ENCODE data around the gene PNRC1. TPM values are rescaled to one million over a fixed set of nuclear protein-coding genes. Genes with fewer than 3 reads are reported as not detected.
A peak's percentile ranks its signal among the peaks of the same experiment; 100 is the strongest.

PNRC1 gene
- total RNA-seq, 1 experiment from 2014 or later = 9.3 TPM

DNA sequence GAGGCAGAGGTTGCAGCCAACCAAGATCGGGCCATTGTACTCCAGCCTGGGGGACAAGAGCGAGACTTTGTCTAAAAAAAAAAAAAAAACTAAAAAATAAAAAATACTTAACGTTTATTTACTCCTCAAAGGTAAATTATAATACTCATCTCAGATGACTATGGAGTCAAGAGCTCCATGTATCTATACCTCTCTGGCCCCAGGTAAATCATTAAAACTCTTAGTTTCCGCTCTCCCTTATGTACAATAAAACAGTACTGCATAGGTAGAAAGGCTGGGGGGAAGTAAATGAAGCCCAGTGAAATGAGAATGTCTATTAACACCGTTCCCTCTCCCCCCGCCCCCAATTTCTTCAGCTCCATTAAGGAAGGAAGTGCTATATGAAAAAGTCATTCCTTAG is 36.2 kb downstream of the PNRC1 start:
- Histone ChIP-seq H3K9ac (ENCODE audit: low read length) (no peak overlapping the region), H3F3A (ENCODE audit: low read length, unreplicated experiment) (no peaks in the 10 kb centered on the region), H3K9me2 (replicated peaks; ENCODE audit: low read length) (no peaks in the 10 kb centered on the region), H3K27ac (ENCODE audit: low read length) (no peak overlapping the region), H3K4me2 (ENCODE audit: low read length) (peak overlapping the region; percentile 89), H3K79me2 (ENCODE audit: low read length) (no peaks in the 10 kb centered on the region), H3K4me1 (ENCODE audit: insufficient read depth, low read length) (peaks cover 9% of the 10 kb centered on the region; the same call in 1 of the 2 replicates), H4K20me1 (ENCODE audit: low read length) (no peaks in the 10 kb centered on the region), H3K36me3 (ENCODE audit: low read depth, low read length) (no peaks in the 10 kb centered on the region), H3K4me3 (ENCODE audit: low read length) (peak overlapping the region; percentile 70), H3K27me3 (ENCODE audit: low read length) (no peaks in the 10 kb centered on the region), H3K9me3 (ENCODE audit: low read length) (no peaks in the 10 kb centered on the region), H2AFZ (ENCODE audit: low read length) (peak overlapping the region; percentile 84)
- BruUV-seq (replicated peaks) = no TSS peak
- ChIA-PET CTCF (no interaction called here), POLR2A (ENCODE audit: unreplicated experiment) (no interaction called here)
- TF ChIP-seq EZH2phosphoT487 (IDR thresholded peaks at IDR 0.05; ENCODE audit: borderline replicate concordance, low read length) (no peak), EZH2 (IDR thresholded peaks at IDR 0.05; ENCODE audit: low read length, unreplicated experiment) (no peak)
- TF ChIP-seq, protein P1, sequence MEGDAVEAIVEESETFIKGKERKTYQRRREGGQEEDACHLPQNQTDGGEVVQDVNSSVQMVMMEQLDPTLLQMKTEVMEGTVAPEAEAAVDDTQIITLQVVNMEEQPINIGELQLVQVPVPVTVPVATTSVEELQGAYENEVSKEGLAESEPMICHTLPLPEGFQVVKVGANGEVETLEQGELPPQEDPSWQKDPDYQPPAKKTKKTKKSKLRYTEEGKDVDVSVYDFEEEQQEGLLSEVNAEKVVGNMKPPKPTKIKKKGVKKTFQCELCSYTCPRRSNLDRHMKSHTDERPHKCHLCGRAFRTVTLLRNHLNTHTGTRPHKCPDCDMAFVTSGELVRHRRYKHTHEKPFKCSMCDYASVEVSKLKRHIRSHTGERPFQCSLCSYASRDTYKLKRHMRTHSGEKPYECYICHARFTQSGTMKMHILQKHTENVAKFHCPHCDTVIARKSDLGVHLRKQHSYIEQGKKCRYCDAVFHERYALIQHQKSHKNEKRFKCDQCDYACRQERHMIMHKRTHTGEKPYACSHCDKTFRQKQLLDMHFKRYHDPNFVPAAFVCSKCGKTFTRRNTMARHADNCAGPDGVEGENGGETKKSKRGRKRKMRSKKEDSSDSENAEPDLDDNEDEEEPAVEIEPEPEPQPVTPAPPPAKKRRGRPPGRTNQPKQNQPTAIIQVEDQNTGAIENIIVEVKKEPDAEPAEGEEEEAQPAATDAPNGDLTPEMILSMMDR (conservative IDR thresholded peaks at IDR 0.05; ENCODE audit: low read depth, low read length) = no peak
- DNase-seq = no peak
- intact Hi-C loops (cut with micrococcal nuclease) = no loop called here
- ATAC-seq = no peak

DNA sequence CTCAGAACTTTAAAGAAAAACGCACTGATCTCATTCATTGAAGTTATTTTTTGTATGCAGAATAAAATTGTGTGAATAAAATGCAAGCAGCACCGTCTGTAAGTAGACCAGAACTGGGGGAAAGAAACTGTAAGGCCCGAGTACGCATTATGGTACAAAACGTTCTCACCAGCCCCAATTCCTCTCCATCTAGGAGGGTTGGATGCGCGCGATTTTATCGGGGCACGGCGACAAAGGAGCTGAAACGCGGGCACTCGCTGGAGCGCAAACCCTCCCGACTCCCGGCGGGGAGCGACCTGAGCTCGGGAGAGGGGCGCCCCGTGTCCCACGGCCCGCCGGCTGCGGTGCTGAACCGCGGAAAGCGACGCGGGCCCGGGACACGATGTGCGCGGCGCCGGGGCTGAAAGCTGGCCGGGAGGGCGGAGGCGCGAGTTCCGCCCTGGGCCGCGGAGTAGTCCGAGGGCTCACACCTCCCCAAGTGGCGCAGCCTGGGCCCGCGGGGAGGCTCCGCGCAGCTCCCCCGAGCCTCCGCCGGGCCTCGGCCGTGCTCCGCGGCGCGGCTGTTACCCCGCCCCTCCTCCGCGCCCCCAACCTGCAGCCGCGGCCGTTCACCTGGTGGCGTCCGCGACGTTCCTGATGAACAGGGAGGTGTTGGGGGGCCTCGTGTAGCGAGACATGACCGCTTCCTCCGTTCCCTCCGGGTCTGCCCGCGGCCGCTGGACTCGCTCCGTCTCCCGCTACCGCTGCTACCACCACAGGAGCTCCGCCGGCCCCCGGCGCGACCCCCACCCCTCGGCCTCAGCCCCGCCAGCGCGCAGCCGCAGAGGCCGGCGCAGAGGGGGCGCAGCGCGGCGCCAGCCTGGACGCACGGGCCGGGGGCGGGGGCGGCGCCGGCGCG is 36.9 kb downstream of the PNRC1 start, which contains the start of gene SRSF12:
SRSF12 (minus strand) TSS at position 861 of the 898 bp plus-strand sequence; CDS start at position 677, 184 bp downstream.
- peak within 1 kb of the TSS; percentile 89 for H3K4me2 ChIP-seq (ENCODE audit: low read length)
- H3K9ac ChIP-seq (ENCODE audit: low read length) = no peak within 1 kb of the TSS
- no peaks in the 10 kb centered on the region for H3K27me3 ChIP-seq (ENCODE audit: low read length)
- H3K36me3 ChIP-seq (ENCODE audit: low read depth, low read length) = no peaks in the 10 kb centered on the region
- no peaks in the 10 kb centered on the region for H4K20me1 ChIP-seq (ENCODE audit: low read length)
- no peaks in the 10 kb centered on the region for H3K79me2 ChIP-seq (ENCODE audit: low read length)
- H3F3A ChIP-seq (ENCODE audit: low read length, unreplicated experiment) = no peaks in the 10 kb centered on the region
- intact Hi-C loops (cut with micrococcal nuclease) = no loop called here
- H3K27ac ChIP-seq (ENCODE audit: low read length) = no peak within 1 kb of the TSS
- H3K4me1 ChIP-seq (ENCODE audit: insufficient read depth, low read length) = peaks cover 9% of the 10 kb centered on the region; the same call in 1 of the 2 replicates
- ChIA-PET CTCF (no interaction called here), POLR2A (ENCODE audit: unreplicated experiment) (interaction anchor here (0.6 kb wide), 1 partner anchor 385 kb away, joined by 9 read pairs; no protein-coding TSS in a partner anchor)
- H3K9me2 ChIP-seq (replicated peaks; ENCODE audit: low read length) = no peaks in the 10 kb centered on the region
- peak within 1 kb of the TSS; percentile 84 for H2AFZ ChIP-seq (ENCODE audit: low read length)
- TF ChIP-seq EZH2phosphoT487 (IDR thresholded peaks at IDR 0.05; ENCODE audit: borderline replicate concordance, low read length) = no peak
- TF ChIP-seq, protein P1 (conservative IDR thresholded peaks at IDR 0.05; ENCODE audit: low read depth, low read length) = no peak
- TF ChIP-seq EZH2 (IDR thresholded peaks at IDR 0.05; ENCODE audit: low read length, unreplicated experiment) = no peak
- no peaks in the 10 kb centered on the region for H3K9me3 ChIP-seq (ENCODE audit: low read length)
- no peak for DNase-seq
- H3K4me3 ChIP-seq (ENCODE audit: low read length) = peak within 1 kb of the TSS; percentile 70
- peak; percentile 62 for ATAC-seq
- BruUV-seq (replicated peaks) = no TSS peak

DNA sequence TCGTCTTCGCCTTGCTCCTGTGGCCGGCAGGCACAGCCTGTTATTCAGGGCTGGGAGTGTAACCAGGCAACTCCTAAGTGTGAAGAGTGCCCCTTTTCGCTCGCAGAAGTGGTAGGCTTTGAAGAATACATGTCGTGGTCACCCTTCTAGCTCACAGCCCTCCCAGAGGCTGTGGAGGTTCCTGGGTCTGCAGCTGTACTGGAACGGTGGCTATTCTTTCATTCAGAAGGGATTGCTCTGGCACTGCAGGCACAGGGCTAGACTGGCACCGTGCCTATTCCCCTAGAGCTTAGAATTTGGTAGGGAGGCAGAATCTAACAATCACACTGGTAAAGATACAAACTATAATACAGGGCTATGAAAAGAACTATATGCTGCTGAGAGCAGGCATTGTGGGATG is 38.4 kb downstream of the PNRC1 start:
- H3K79me2 ChIP-seq (ENCODE audit: low read length) = no peaks in the 10 kb centered on the region
- H3K9me3 ChIP-seq (ENCODE audit: low read length) = no peaks in the 10 kb centered on the region
- intact Hi-C loops (cut with micrococcal nuclease) = no loop called here
- H3K9me2 ChIP-seq (replicated peaks; ENCODE audit: low read length) = no peaks in the 10 kb centered on the region
- no peak for ATAC-seq
- no peak overlapping the region for H3K4me2 ChIP-seq (ENCODE audit: low read length)
- H2AFZ ChIP-seq (ENCODE audit: low read length) = no peak overlapping the region
- H3K4me1 ChIP-seq (ENCODE audit: insufficient read depth, low read length) = peaks cover 9% of the 10 kb centered on the region; the same call in 1 of the 2 replicates
- no peaks in the 10 kb centered on the region for H4K20me1 ChIP-seq (ENCODE audit: low read length)
- no peak overlapping the region for H3K27ac ChIP-seq (ENCODE audit: low read length)
- H3F3A ChIP-seq (ENCODE audit: low read length, unreplicated experiment) = no peaks in the 10 kb centered on the region
- H3K4me3 ChIP-seq (ENCODE audit: low read length) = no peak overlapping the region
- CTCF ChIA-PET = interaction anchor here (0.6 to 1.1 kb wide), 2 partner anchors 136 to 234 kb away, joined by 3 read pairs; no protein-coding TSS in a partner anchor
- TF ChIP-seq, protein P1 (conservative IDR thresholded peaks at IDR 0.05; ENCODE audit: low read depth, low read length) = no peak
- no peaks in the 10 kb centered on the region; the same call in 1 of the 2 replicates for H3K36me3 ChIP-seq (ENCODE audit: low read depth, low read length)
- no peak overlapping the region for H3K9ac ChIP-seq (ENCODE audit: low read length)
- H3K27me3 ChIP-seq (ENCODE audit: low read length) = no peaks in the 10 kb centered on the region
- POLR2A ChIA-PET (ENCODE audit: unreplicated experiment) = no interaction called here
- no peak for DNase-seq
- no TSS peak for BruUV-seq (replicated peaks)

Measured in PC-3 (cell line).